B cell (primary cell): ENCODE measurements around the gene TMEM131L. TPM values are rescaled to one million over a fixed set of nuclear protein-coding genes. Genes with fewer than 3 reads are reported as not detected.
A peak's percentile ranks its signal among the peaks of the same experiment; 100 is the strongest.

Source experiments
- ATAC-seq: fragments of 200-7000 bp; cut with Tn5 transposase; one replicate; pipeline ENCODE4 v1.10.0; 2021; ENCODE audit warnings: low read depth, mild to moderate bottlenecking, moderate number of reproducible peaks, moderate library complexity
- CTCF ChIA-PET: fragments of 350-600 bp; sonication (Branson Sonifier 250); formaldehyde crosslinking; loops from one replicate; lab custom pipeline; 2021; ENCODE audit warnings: antibody characterized with exemption, inconsistent platforms; lab: Charles Lee
- POLR2A ChIA-PET: fragments of 350-600 bp; sonication (Branson Sonifier 250); formaldehyde crosslinking; loops from one replicate; lab custom pipeline; 2021; ENCODE audit warnings: antibody characterized with exemption; lab: Charles Lee
- DNase-seq: peaks from one replicate; pipeline ENCODE4 v3.0.0; 2013
- H2AFZ ChIP-seq: 2 replicates; pipeline ENCODE4 v1.6.1; 2012; ENCODE audit warnings: mild to moderate bottlenecking, low read depth, low read length; ENCODE audit not compliant: insufficient read depth, poor library complexity, severe bottlenecking
- H3K27ac ChIP-seq, 2 donors: 1 replicate in 1 of 2; 2 replicates in 1 of 2; pipeline ENCODE4 v1.5.1; 2012 to 2013; ENCODE audit warnings: low read length in 2 of 2, mild to moderate bottlenecking in 2 of 2, moderate library complexity in 1 of 2
- H3K27me3 ChIP-seq, 4 experiments: fragments of 200-600 bp in 1 of 4; sonication (generic) in 1 of 4; replicated peaks in 1 of 4; 1 replicate in 2 of 4; 2 replicates in 2 of 4; pipeline versions ENCODE4 v1.6.1 to v1.7.0; 2013 to 2016; ENCODE audit warnings: low read length in 3 of 4, mild to moderate bottlenecking in 2 of 4, mixed read lengths in 1 of 4, moderate library complexity in 1 of 4; ENCODE audit not compliant: insufficient read depth in 4 of 4, control insufficient read depth in 3 of 4; ENCODE audit errors: control extremely low read depth in 1 of 4
- H3K36me3 ChIP-seq, 2 experiments: replicated peaks in 1 of 2; 1 replicate in 1 of 2; 2 replicates in 1 of 2; pipeline versions ENCODE4 v1.6.1 to v1.7.1; 2013; ENCODE audit warnings: low read length in 1 of 2; ENCODE audit not compliant: insufficient read depth in 2 of 2, control insufficient read depth in 1 of 2; ENCODE audit errors: control extremely low read depth in 1 of 2, extremely low read depth in 1 of 2
- H3K4me1 ChIP-seq, 2 donors: fragments of 200-600 bp in 1 of 2; sonication (generic) in 1 of 2; 1 replicate in 1 of 2; 2 replicates in 1 of 2; pipeline versions ENCODE4 v1.5.1 to v1.6.1; 2013 to 2017; ENCODE audit warnings: low read length in 2 of 2; ENCODE audit not compliant: control insufficient read depth in 2 of 2, insufficient read depth in 2 of 2
- H3K4me2 ChIP-seq: replicated peaks from 2 replicates; pipeline ENCODE3; 2012; ENCODE audit warnings: mild to moderate bottlenecking, low read depth, low read length; ENCODE audit not compliant: poor library complexity, severe bottlenecking
- H3K4me3 ChIP-seq, 5 experiments: fragments of 200-600 bp in 1 of 5; sonication (generic) in 1 of 5; 1 replicate in 3 of 5; 2 replicates in 2 of 5; pipeline versions ENCODE4 v1.5.1 to v1.7.0; 2011 to 2016; ENCODE audit warnings: low read length in 4 of 5, mild to moderate bottlenecking in 4 of 5, low read depth in 2 of 5, control low read depth in 1 of 5, moderate library complexity in 1 of 5; ENCODE audit not compliant: insufficient read depth in 1 of 5; ENCODE audit errors: control extremely low read depth in 1 of 5, extremely low read depth in 1 of 5
- H3K79me2 ChIP-seq: fragments of 200-600 bp; sonication (generic); one replicate; pipeline ENCODE4 v1.6.0; 2016; ENCODE audit warnings: low read length; ENCODE audit not compliant: control insufficient read depth, insufficient read depth
- H3K9ac ChIP-seq: fragments of 200-600 bp; sonication (generic); 2 replicates; pipeline ENCODE4 v1.6.1; 2017; ENCODE audit warnings: mild to moderate bottlenecking, low read length, moderate library complexity
- H3K9me3 ChIP-seq, 3 donors: one replicate each; pipeline versions ENCODE4 v1.6.1 to v1.7.1; 2013; ENCODE audit warnings: low read length in 2 of 3; ENCODE audit not compliant: control insufficient read depth in 2 of 3, insufficient read depth in 1 of 3; ENCODE audit errors: control extremely low read depth in 1 of 3
- H4K20me1 ChIP-seq: 2 replicates; pipeline ENCODE4 v1.6.0; 2012; ENCODE audit warnings: mild to moderate bottlenecking, low read length; ENCODE audit not compliant: insufficient read depth, control insufficient read depth, poor library complexity, severe bottlenecking
- H3K27ac Mint-ChIP-seq: one replicate; pipeline ENCODE4 v1.8.0; 2021; ENCODE audit warnings: mixed read lengths
- H3K27me3 Mint-ChIP-seq: one replicate; pipeline ENCODE4 v1.8.0; 2021; ENCODE audit warnings: mixed read lengths
- H3K4me1 Mint-ChIP-seq: one replicate; pipeline ENCODE4 v1.8.0; 2021; ENCODE audit warnings: mixed read lengths
- H3K4me3 Mint-ChIP-seq: one replicate; pipeline ENCODE4 v1.8.0; 2021; ENCODE audit warnings: mixed read lengths
- H3K9me3 Mint-ChIP-seq: one replicate; pipeline ENCODE4 v1.8.0; 2022; ENCODE audit warnings: mixed read lengths; ENCODE audit not compliant: insufficient read depth
- EZH2 ChIP-seq: IDR thresholded peaks from 2 replicates; pipeline ENCODE4 v1.6.1; 2012; ENCODE audit warnings: borderline replicate concordance, low read depth, mild to moderate bottlenecking, moderate library complexity, low read length; ENCODE audit not compliant: insufficient read depth, poor library complexity, severe bottlenecking
- WGBS: methylation state at CpG from one replicate; pipeline ENCODE4 v1.1.5; 2013; ENCODE audit warnings: missing lambda C conversion rate; ENCODE audit not compliant: insufficient coverage; 5-methylcytosine and 5-hydroxymethylcytosine counted together
- intact Hi-C: fragments of 100-400 bp; cut with micrococcal nuclease; formaldehyde crosslinking; loops from one replicate; pipeline ENCODE4 v1.10.0; 2022
- polyA plus RNA-seq: library from polyadenylated mRNA; depleted of rRNA; stranded (reverse); fragments of >200 nt; gene quantifications from 2 replicates; pipeline ENCODE4 v1.2.3, GENCODE V29; 2012
- total RNA-seq, 2 donors: library from RNA; stranded (reverse); fragments of 120-200 nt in 1 of 2; gene quantifications; 1 replicate in 1 of 2; 2 replicates in 1 of 2; pipeline versions ENCODE4 v1.2.3 to v1.2.4, GENCODE V29; 2013 to 2022
- TF ChIP-seq, protein P1 (sequence below): fragments of 200-600 bp; IDR thresholded peaks from one replicate; pipeline ENCODE4 v1.8.0; 2022; ENCODE audit warnings: antibody characterized with exemption, mild to moderate bottlenecking

Gene TMEM131L
- total and polyA plus RNA-seq, 2 donors (not counting 1 experiment from before 2014, with no cell fraction given) = 56.4 to 120 TPM

DNA sequence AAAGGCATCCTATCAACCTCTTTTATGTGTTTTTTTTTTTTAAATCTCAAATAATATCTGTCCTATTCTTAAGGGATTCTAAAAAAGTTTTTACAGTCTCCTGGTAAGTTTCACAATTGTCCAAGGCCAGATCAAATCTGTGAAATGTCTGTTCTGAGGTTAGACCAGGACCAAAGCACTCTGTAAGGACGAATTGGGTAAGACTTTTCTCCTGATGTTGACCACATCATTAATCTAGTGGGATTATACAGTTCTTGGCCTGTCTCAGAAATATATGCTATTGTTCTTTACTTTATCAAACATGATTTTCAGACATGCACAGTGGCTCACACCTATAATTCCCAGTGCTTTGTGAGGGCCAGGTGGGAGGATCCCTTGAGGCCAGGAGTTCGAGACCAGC, 45.8 kb upstream of the TMEM131L start:
- Histone ChIP-seq H3K27ac (no peak overlapping the region), H3K4me2 (peak overlapping the region; percentile 34), H3K9me3 (no peaks in the 10 kb centered on the region), H3K27me3 (no peaks in the 10 kb centered on the region), H3K4me1 (peaks cover 11 to 14% of the 10 kb centered on the region in 2 donors), H3K79me2 (peaks cover 11% of the 10 kb centered on the region), H4K20me1 (no peaks in the 10 kb centered on the region), H3K4me3 (no peak overlapping the region), H3K36me3 (no peaks in the 10 kb centered on the region), H2AFZ (no peak overlapping the region), H3K9ac (no peak overlapping the region)
- ChIA-PET CTCF (interaction anchor here (1.3 to 3.4 kb wide), 3 partner anchors 12 to 154 kb away, joined by 3 to 10 read pairs (median 5); no protein-coding TSS in a partner anchor), POLR2A (no interaction called here)
- TF ChIP-seq, protein P1, sequence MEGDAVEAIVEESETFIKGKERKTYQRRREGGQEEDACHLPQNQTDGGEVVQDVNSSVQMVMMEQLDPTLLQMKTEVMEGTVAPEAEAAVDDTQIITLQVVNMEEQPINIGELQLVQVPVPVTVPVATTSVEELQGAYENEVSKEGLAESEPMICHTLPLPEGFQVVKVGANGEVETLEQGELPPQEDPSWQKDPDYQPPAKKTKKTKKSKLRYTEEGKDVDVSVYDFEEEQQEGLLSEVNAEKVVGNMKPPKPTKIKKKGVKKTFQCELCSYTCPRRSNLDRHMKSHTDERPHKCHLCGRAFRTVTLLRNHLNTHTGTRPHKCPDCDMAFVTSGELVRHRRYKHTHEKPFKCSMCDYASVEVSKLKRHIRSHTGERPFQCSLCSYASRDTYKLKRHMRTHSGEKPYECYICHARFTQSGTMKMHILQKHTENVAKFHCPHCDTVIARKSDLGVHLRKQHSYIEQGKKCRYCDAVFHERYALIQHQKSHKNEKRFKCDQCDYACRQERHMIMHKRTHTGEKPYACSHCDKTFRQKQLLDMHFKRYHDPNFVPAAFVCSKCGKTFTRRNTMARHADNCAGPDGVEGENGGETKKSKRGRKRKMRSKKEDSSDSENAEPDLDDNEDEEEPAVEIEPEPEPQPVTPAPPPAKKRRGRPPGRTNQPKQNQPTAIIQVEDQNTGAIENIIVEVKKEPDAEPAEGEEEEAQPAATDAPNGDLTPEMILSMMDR = no peak
- no peak for TF ChIP-seq EZH2
- no peaks in the 10 kb centered on the region for H3K9me3 Mint-ChIP-seq
- H3K27me3 Mint-ChIP-seq = no peaks in the 10 kb centered on the region
- no peak overlapping the region for H3K4me3 Mint-ChIP-seq
- H3K4me1 Mint-ChIP-seq = peaks cover 22% of the 10 kb centered on the region
- H3K27ac Mint-ChIP-seq = no peak overlapping the region
- no peak for DNase-seq
- WGBS = no CpG with 5 or more reads among the region's 2 CpGs
- no peak for ATAC-seq
- intact Hi-C loops = no loop called here

DNA sequence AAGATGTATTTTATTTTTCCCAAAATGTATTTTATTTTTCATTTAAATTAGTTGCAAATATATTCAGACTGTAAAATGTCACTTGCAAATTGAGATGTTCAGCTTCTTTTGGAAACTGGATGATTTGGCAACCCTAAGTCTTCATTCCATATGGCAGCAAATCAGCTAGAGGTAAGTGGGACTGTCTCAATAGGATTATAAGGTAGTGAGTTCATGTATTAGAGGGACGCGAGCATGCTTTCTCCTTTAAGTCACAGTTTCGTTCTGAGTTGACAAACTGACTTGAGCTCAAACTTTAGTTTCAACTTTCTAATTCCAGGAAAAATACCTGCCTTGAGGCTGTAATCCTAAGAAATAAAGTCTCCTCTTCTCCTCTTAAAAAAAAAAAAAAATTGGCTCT, 44.2 kb upstream of the TMEM131L start:
- Histone ChIP-seq H3K4me1 (peaks cover 26 to 28% of the 10 kb centered on the region in 2 donors), H3K27me3 (no peaks in the 10 kb centered on the region), H3K4me3 (no peak overlapping the region), H3K27ac (no peak overlapping the region), H2AFZ (no peak overlapping the region), H3K9me3 (peaks cover 0 to 4% (median 0%) of the 10 kb centered on the region in 3 donors), H3K36me3 (no peaks in the 10 kb centered on the region), H4K20me1 (no peaks in the 10 kb centered on the region), H3K79me2 (peaks cover 6% of the 10 kb centered on the region), H3K9ac (no peak overlapping the region), H3K4me2 (no peak overlapping the region)
- DNase-seq = no peak
- no peak for TF ChIP-seq EZH2
- TF ChIP-seq, protein P1 = no peak
- POLR2A ChIA-PET = no interaction called here
- no CpG with 5 or more reads among the region's 3 CpGs for WGBS
- H3K4me3 Mint-ChIP-seq = no peak overlapping the region
- intact Hi-C loops = no loop called here
- peaks cover 33% of the 10 kb centered on the region for H3K4me1 Mint-ChIP-seq
- no peak for ATAC-seq
- H3K9me3 Mint-ChIP-seq = no peaks in the 10 kb centered on the region
- no peak overlapping the region for H3K27ac Mint-ChIP-seq
- no peaks in the 10 kb centered on the region for H3K27me3 Mint-ChIP-seq
- CTCF ChIA-PET = interaction anchor here (0.6 to 1.6 kb wide), 3 partner anchors 11 to 152 kb away, joined by 3 to 4 read pairs (median 3); no protein-coding TSS in a partner anchor
